MM.1S (cell line): Measurements from ENCODE around the gene CACNA1E.

ENCODE experiments used
- CTCF ChIP-seq: fragments of 300-600 bp; sonication (generic); IDR thresholded peaks from 2 replicates; pipeline ENCODE4 v1.5.1; 2016; ENCODE audit warnings: antibody characterized with exemption, low read length, mixed read lengths
- EZH2 ChIP-seq: fragments of 300-600 bp; sonication (generic); optimal IDR thresholded peaks from 2 replicates; pipeline ENCODE3; 2017; ENCODE audit warnings: low read depth, mild to moderate bottlenecking, antibody characterized with exemption, low read length, mixed read lengths
- EZH2phosphoT487 ChIP-seq: fragments of 300-600 bp; sonication (generic); IDR thresholded peaks from 2 replicates; pipeline ENCODE4 v1.6.1; 2018; ENCODE audit warnings: antibody characterized with exemption, low read length

GRCh38 chr1:181656491-181656890 lies 173.2 kb downstream of the CACNA1E start:
- TF ChIP-seq EZH2 (no peak), CTCF (no peak), EZH2phosphoT487 (no peak)
